Measurements from ENCODE around the gene CYTH3. TPM values are rescaled to one million over a fixed set of nuclear protein-coding genes. Genes with fewer than 3 reads are reported as not detected.

Gene CYTH3
- total RNA-seq, 1 experiment from 2014 or later, result 16.7 TPM

- H3K4me2 ChIP-seq (ENCODE audit: low read length), result no peak overlapping the region
- peaks cover 5 to 7% of the 10 kb centered on the region in 2 experiments; a peak in 3 of 4 replicates for H3K36me3 ChIP-seq (ENCODE audit: control insufficient read depth in 1 of 2, insufficient read depth in 2 of 2, low read length in 2 of 2)
- RAD21 ChIA-PET (ENCODE audit: low non-redundant PET in 1 of 2, low total read pairs in 2 of 2, uncharacterized antibody in 2 of 2, unreplicated experiment in 2 of 2), result no interaction called here
- no peaks in the 10 kb centered on the region for H3K9me2 ChIP-seq (ENCODE audit: insufficient read depth)
- no TSS peak for BruUV-seq (replicated peaks)
- H3K4me3 ChIP-seq (replicated peaks in 1 of 2; ENCODE audit: low read depth in 1 of 2, low read length in 2 of 2), result no peak overlapping the region
- CTCF ChIA-PET, result no interaction called here
- no peak overlapping the region for H3K27ac ChIP-seq (ENCODE audit: low read depth, low read length)
- H3K27me3 ChIP-seq (ENCODE audit: insufficient read depth, low read length), result no peaks in the 10 kb centered on the region
- intact Hi-C loops (cut with micrococcal nuclease), result no loop called here
- DNase-seq (ENCODE audit: low read depth, low spot score) (no peak), ATAC-seq (no peak)
- H3K9ac ChIP-seq (ENCODE audit: low read length), result no peak overlapping the region
- TF ChIP-seq EGR1 (IDR thresholded peaks at IDR 0.05; ENCODE audit: low read depth) (no peak), EZH2 (IDR thresholded peaks at IDR 0.05) (no peak), JUND (IDR thresholded peaks at IDR 0.05) (no peak), YY1 (IDR thresholded peaks at IDR 0.05; ENCODE audit: extremely low read depth, insufficient replicate concordance, low read depth, low read length) (no peak), RAD21 (IDR thresholded peaks at IDR 0.05; ENCODE audit: low read depth) (no peak), EZH2phosphoT487 (IDR thresholded peaks at IDR 0.05; ENCODE audit: borderline replicate concordance) (no peak), ELF1 (IDR thresholded peaks at IDR 0.05; ENCODE audit: borderline replicate concordance, low read depth) (no peak), TCF7L2 (IDR thresholded peaks at IDR 0.05; ENCODE audit: borderline replicate concordance, extremely low read depth, insufficient read depth, insufficient read length) (no peak), POLR2A (IDR thresholded peaks at IDR 0.05; ENCODE audit: borderline replicate concordance, extremely low read depth, insufficient read depth, insufficient read length) (no peak), ZNF274 (IDR thresholded peaks at IDR 0.05; ENCODE audit: low read depth, low read length) (no peak), CEBPB (IDR thresholded peaks at IDR 0.05; ENCODE audit: low read depth) (no peak), POLR2AphosphoS5 (IDR thresholded peaks at IDR 0.05; ENCODE audit: low read depth, low read length) (no peak), SP1 (IDR thresholded peaks at IDR 0.05; ENCODE audit: low read depth) (no peak), ZFX (IDR thresholded peaks at IDR 0.05) (no peak), FOSL1 (IDR thresholded peaks at IDR 0.05; ENCODE audit: low read depth) (no peak)
- TF ChIP-seq, protein P1, sequence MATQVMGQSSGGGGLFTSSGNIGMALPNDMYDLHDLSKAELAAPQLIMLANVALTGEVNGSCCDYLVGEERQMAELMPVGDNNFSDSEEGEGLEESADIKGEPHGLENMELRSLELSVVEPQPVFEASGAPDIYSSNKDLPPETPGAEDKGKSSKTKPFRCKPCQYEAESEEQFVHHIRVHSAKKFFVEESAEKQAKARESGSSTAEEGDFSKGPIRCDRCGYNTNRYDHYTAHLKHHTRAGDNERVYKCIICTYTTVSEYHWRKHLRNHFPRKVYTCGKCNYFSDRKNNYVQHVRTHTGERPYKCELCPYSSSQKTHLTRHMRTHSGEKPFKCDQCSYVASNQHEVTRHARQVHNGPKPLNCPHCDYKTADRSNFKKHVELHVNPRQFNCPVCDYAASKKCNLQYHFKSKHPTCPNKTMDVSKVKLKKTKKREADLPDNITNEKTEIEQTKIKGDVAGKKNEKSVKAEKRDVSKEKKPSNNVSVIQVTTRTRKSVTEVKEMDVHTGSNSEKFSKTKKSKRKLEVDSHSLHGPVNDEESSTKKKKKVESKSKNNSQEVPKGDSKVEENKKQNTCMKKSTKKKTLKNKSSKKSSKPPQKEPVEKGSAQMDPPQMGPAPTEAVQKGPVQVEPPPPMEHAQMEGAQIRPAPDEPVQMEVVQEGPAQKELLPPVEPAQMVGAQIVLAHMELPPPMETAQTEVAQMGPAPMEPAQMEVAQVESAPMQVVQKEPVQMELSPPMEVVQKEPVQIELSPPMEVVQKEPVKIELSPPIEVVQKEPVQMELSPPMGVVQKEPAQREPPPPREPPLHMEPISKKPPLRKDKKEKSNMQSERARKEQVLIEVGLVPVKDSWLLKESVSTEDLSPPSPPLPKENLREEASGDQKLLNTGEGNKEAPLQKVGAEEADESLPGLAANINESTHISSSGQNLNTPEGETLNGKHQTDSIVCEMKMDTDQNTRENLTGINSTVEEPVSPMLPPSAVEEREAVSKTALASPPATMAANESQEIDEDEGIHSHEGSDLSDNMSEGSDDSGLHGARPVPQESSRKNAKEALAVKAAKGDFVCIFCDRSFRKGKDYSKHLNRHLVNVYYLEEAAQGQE (IDR thresholded peaks at IDR 0.05; ENCODE audit: low read depth), result no peak
- TF ChIP-seq, protein P2, sequence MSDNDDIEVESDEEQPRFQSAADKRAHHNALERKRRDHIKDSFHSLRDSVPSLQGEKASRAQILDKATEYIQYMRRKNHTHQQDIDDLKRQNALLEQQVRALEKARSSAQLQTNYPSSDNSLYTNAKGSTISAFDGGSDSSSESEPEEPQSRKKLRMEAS (IDR thresholded peaks at IDR 0.05), result no peak
- TF ChIP-seq, protein P3, sequence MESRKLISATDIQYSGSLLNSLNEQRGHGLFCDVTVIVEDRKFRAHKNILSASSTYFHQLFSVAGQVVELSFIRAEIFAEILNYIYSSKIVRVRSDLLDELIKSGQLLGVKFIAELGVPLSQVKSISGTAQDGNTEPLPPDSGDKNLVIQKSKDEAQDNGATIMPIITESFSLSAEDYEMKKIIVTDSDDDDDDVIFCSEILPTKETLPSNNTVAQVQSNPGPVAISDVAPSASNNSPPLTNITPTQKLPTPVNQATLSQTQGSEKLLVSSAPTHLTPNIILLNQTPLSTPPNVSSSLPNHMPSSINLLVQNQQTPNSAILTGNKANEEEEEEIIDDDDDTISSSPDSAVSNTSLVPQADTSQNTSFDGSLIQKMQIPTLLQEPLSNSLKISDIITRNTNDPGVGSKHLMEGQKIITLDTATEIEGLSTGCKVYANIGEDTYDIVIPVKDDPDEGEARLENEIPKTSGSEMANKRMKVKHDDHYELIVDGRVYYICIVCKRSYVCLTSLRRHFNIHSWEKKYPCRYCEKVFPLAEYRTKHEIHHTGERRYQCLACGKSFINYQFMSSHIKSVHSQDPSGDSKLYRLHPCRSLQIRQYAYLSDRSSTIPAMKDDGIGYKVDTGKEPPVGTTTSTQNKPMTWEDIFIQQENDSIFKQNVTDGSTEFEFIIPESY (IDR thresholded peaks at IDR 0.05; ENCODE audit: extremely low read depth, insufficient replicate concordance, low read length), result no peak
- POLR2A ChIA-PET, result no interaction called here
- peaks cover 64% of the 10 kb centered on the region for H3K79me2 ChIP-seq (ENCODE audit: insufficient read depth, low read length)
- H3K4me1 ChIP-seq (ENCODE audit: control insufficient read depth in 1 of 2, insufficient read depth in 2 of 2, low read length in 2 of 2), result no peaks in the 10 kb centered on the region
- H2AFZ ChIP-seq (ENCODE audit: low read depth, low read length, poor library complexity, severe bottlenecking), result no peak overlapping the region
- H4K20me1 ChIP-seq (ENCODE audit: insufficient read depth), result peaks cover 3% of the 10 kb centered on the region; the same call in 1 of the 2 replicates
- no peaks in the 10 kb centered on the region for H3K9me3 ChIP-seq (ENCODE audit: control insufficient read depth in 1 of 2, insufficient read depth in 1 of 2, low read depth in 1 of 2, low read length in 2 of 2)
These were observed 142.3 kb downstream of the CYTH3 start for GRCh38 chr7:6130007-6130587.
